H1 (cell line): ENCODE measurements around the gene TC2N. TPM values are rescaled to one million over a fixed set of nuclear protein-coding genes. Genes with fewer than 3 reads are reported as not detected.

Source experiments
- CTCF ChIA-PET: fragments of 300-600 bp; sonication (Branson Sonifier 250); formaldehyde crosslinking; loops from one replicate; lab custom pipeline; 2021; ENCODE audit not compliant: partially characterized antibody; lab: Charles Lee
- POLR2A ChIA-PET: fragments of 300-600 bp; sonication (Branson Sonifier 250); formaldehyde crosslinking; loops from one replicate; lab custom pipeline; 2021; ENCODE audit warnings: inconsistent platforms; ENCODE audit not compliant: partially characterized antibody; lab: Charles Lee
- DNase-seq, 2 experiments: peaks; one replicate each; pipeline versions ENCODE4 v3.0.0 to v3.0.0-alpha.2; 2010 to 2022; ENCODE audit warnings: low spot score in 2 of 2, low read depth in 1 of 2, mixed read lengths in 1 of 2
- FAIRE-seq: peaks from 2 replicates; lab custom pipeline; 2011; peaks lifted over from hg19 to GRCh38; lab: Jason Lieb, UNC
- H2AFZ ChIP-seq: 2 replicates; pipeline ENCODE4 v1.8.1; 2012; ENCODE audit warnings: low read length, inconsistent platforms
- H2AK5ac ChIP-seq: 2 replicates; pipeline ENCODE4 v1.6.1; 2013; ENCODE audit warnings: low read depth, low read length
- H2BK120ac ChIP-seq: replicated peaks from 2 replicates; pipeline ENCODE3; 2013; ENCODE audit warnings: low read depth, low read length, inconsistent platforms
- H2BK12ac ChIP-seq: 2 replicates; pipeline ENCODE4 v1.6.1; 2013; ENCODE audit warnings: low read depth, low read length
- H2BK15ac ChIP-seq: 2 replicates; pipeline ENCODE4 v1.6.1; 2013; ENCODE audit warnings: low read length
- H2BK20ac ChIP-seq: 2 replicates; pipeline ENCODE4 v1.6.1; 2013; ENCODE audit warnings: low read length
- H2BK5ac ChIP-seq: 2 replicates; pipeline ENCODE4 v1.6.1; 2013; ENCODE audit warnings: low read depth, low read length
- H3K14ac ChIP-seq: 2 replicates; pipeline ENCODE4 v1.6.1; 2013; ENCODE audit warnings: inconsistent platforms; ENCODE audit not compliant: insufficient read length
- H3K18ac ChIP-seq: 2 replicates; pipeline ENCODE4 v1.6.1; 2013; ENCODE audit warnings: low read length; ENCODE audit errors: extremely low read depth
- H3K23ac ChIP-seq: 2 replicates; pipeline ENCODE4 v1.6.1; 2013; ENCODE audit warnings: inconsistent platforms; ENCODE audit not compliant: insufficient read length
- H3K23me2 ChIP-seq: 2 replicates; pipeline ENCODE4 v1.6.1; 2013; ENCODE audit warnings: low read depth, low read length
- H3K27ac ChIP-seq: 2 replicates; pipeline ENCODE4 v1.6.1; 2011; ENCODE audit warnings: low read depth, low read length, inconsistent platforms
- H3K27me3 ChIP-seq, 4 experiments: replicated peaks in 1 of 4; 1 replicate in 1 of 4; 2 replicates in 3 of 4; pipeline versions ENCODE4 v1.6.1 to v1.8.1; 2011 to 2013; ENCODE audit warnings: low read length in 3 of 4, mild to moderate bottlenecking in 3 of 4, inconsistent platforms in 2 of 4, mixed read lengths in 2 of 4, moderate library complexity in 1 of 4; ENCODE audit not compliant: control insufficient read depth in 3 of 4, insufficient read depth in 3 of 4; ENCODE audit errors: extremely low read depth in 1 of 4
- H3K36me3 ChIP-seq, 4 experiments: 2 replicates each; pipeline versions ENCODE4 v1.6.1 to v1.8.1; 2011 to 2013; ENCODE audit warnings: mild to moderate bottlenecking in 4 of 4, low read length in 3 of 4, moderate library complexity in 2 of 4, control low read depth in 1 of 4, inconsistent platforms in 1 of 4; ENCODE audit not compliant: insufficient read depth in 4 of 4, control insufficient read depth in 2 of 4
- H3K4ac ChIP-seq: replicated peaks from 2 replicates; pipeline ENCODE3; 2013; ENCODE audit warnings: low read length, low read depth, mixed read lengths, inconsistent platforms; ENCODE audit not compliant: insufficient read length
- H3K4me1 ChIP-seq, 4 experiments: replicated peaks in 1 of 4; 1 replicate in 1 of 4; 2 replicates in 3 of 4; pipeline versions ENCODE4 v1.6.1 to v1.8.1; 2011 to 2013; ENCODE audit warnings: low read length in 3 of 4, inconsistent platforms in 2 of 4, mixed read lengths in 1 of 4; ENCODE audit not compliant: insufficient read depth in 4 of 4, control insufficient read depth in 3 of 4
- H3K4me2 ChIP-seq, 2 experiments: 2 replicates each; pipeline versions ENCODE4 v1.6.1 to v1.8.1; 2011 to 2013; ENCODE audit warnings: low read depth in 2 of 2, low read length in 2 of 2, control low read depth in 1 of 2, inconsistent platforms in 1 of 2, mild to moderate bottlenecking in 1 of 2; ENCODE audit not compliant: insufficient read depth in 1 of 2
- H3K4me3 ChIP-seq, 4 experiments: fragments of 200-600, 300-600 bp in 1 of 4; sonication (generic), shearing (Covaris generic), sonication (Bioruptor Twin) in 1 of 4; 2 replicates each; pipeline versions ENCODE4 v1.5.1 to v1.8.1; 2011 to 2016; ENCODE audit warnings: low read length in 4 of 4, low read depth in 3 of 4, control low read depth in 2 of 4, inconsistent platforms in 2 of 4, mild to moderate bottlenecking in 2 of 4, mixed read lengths in 1 of 4, moderate library complexity in 1 of 4; ENCODE audit not compliant: insufficient read depth in 2 of 4; ENCODE audit errors: extremely low read depth in 1 of 4
- H3K56ac ChIP-seq: replicated peaks from 2 replicates; pipeline ENCODE3; 2013; ENCODE audit warnings: low read depth, mild to moderate bottlenecking, mixed read lengths, low read length, inconsistent platforms; ENCODE audit not compliant: insufficient read length
- H3K79me1 ChIP-seq: 2 replicates; pipeline ENCODE4 v1.6.1; 2013; ENCODE audit warnings: low read depth, low read length, control low read depth
- H3K79me2 ChIP-seq, 2 experiments: 2 replicates each; pipeline versions ENCODE4 v1.6.1 to v1.8.1; 2012 to 2013; ENCODE audit warnings: low read length in 2 of 2, mild to moderate bottlenecking in 2 of 2, inconsistent platforms in 1 of 2; ENCODE audit not compliant: insufficient read depth in 2 of 2, control insufficient read depth in 1 of 2
- H3K9ac ChIP-seq, 4 experiments: replicated peaks in 1 of 4; 1 replicate in 1 of 4; 2 replicates in 3 of 4; pipeline versions ENCODE4 v1.6.1 to v1.8.1; 2011 to 2013; ENCODE audit warnings: low read depth in 3 of 4, low read length in 3 of 4, control low read depth in 2 of 4, mild to moderate bottlenecking in 2 of 4, moderate library complexity in 2 of 4, inconsistent platforms in 1 of 4; ENCODE audit errors: extremely low read depth in 1 of 4
- H3K9me3 ChIP-seq, 2 experiments: 2 replicates each; pipeline versions ENCODE4 v1.6.1 to v1.8.1; 2012 to 2013; ENCODE audit warnings: mild to moderate bottlenecking in 2 of 2, moderate library complexity in 2 of 2, control low read depth in 1 of 2, inconsistent platforms in 1 of 2, low read depth in 1 of 2, low read length in 1 of 2, mixed read lengths in 1 of 2; ENCODE audit not compliant: insufficient read depth in 2 of 2
- H4K20me1 ChIP-seq, 2 experiments: replicated peaks in 1 of 2; 2 replicates each; pipeline versions ENCODE3 to v1.8.1; 2011 to 2013; ENCODE audit warnings: inconsistent platforms in 2 of 2, low read length in 2 of 2, mild to moderate bottlenecking in 1 of 2; ENCODE audit not compliant: insufficient read depth in 2 of 2, control insufficient read depth in 1 of 2
- H4K5ac ChIP-seq: 2 replicates; pipeline ENCODE4 v1.6.1; 2013; ENCODE audit warnings: low read length, low read depth, mixed read lengths, inconsistent platforms; ENCODE audit not compliant: insufficient read length
- H4K8ac ChIP-seq: 2 replicates; pipeline ENCODE4 v1.8.0; 2013; ENCODE audit warnings: mild to moderate bottlenecking, moderate library complexity, low read length, inconsistent platforms; ENCODE audit not compliant: insufficient read depth; ENCODE audit errors: extremely low read depth
- H4K91ac ChIP-seq: replicated peaks from 2 replicates; pipeline ENCODE3; 2013; ENCODE audit warnings: low read length, mixed read lengths, inconsistent platforms; ENCODE audit not compliant: insufficient read length
- BACH1 ChIP-seq: IDR thresholded peaks from 2 replicates; pipeline ENCODE4 v1.6.1; 2012; ENCODE audit warnings: low read length, improper control_type of control experiment
- CHD1 ChIP-seq: IDR thresholded peaks from 2 replicates; pipeline ENCODE4 v1.6.1; 2012; ENCODE audit warnings: low read depth, low read length, improper control_type of control experiment
- CREB1 ChIP-seq: IDR thresholded peaks from 2 replicates; pipeline ENCODE4 v1.6.1; 2012; ENCODE audit warnings: inconsistent platforms
- GABPA ChIP-seq: IDR thresholded peaks from 2 replicates; pipeline ENCODE4 v1.6.1; 2011; ENCODE audit warnings: mild to moderate bottlenecking, low read length, moderate library complexity, borderline replicate concordance; ENCODE audit not compliant: insufficient read depth
- HDAC2 ChIP-seq, 2 experiments: fragments of 300-600 bp in 1 of 2; sonication (generic) in 1 of 2; IDR thresholded peaks; 2 replicates each; pipeline ENCODE4 v1.6.1; 2011 to 2012; ENCODE audit warnings: low read depth in 2 of 2, low read length in 2 of 2, mild to moderate bottlenecking in 2 of 2, moderate library complexity in 2 of 2, borderline replicate concordance in 1 of 2, inconsistent platforms in 1 of 2
- JUN ChIP-seq: IDR thresholded peaks from 2 replicates; pipeline ENCODE4 v1.6.1; 2011; ENCODE audit warnings: low read depth, mild to moderate bottlenecking, improper control_type of control experiment, low read length
- NANOG ChIP-seq: IDR thresholded peaks from 2 replicates; pipeline ENCODE4 v1.6.1; 2011; ENCODE audit warnings: low read length, low read depth, mild to moderate bottlenecking, inconsistent platforms; ENCODE audit not compliant: insufficient read depth, poor library complexity, severe bottlenecking
- TEAD4 ChIP-seq: IDR thresholded peaks from 2 replicates; pipeline ENCODE4 v1.6.1; 2012; ENCODE audit warnings: low read depth, low read length, inconsistent platforms, mixed read lengths
- polyA plus RNA-seq, 7 experiments: library from polyadenylated mRNA; depleted of rRNA in 3 of 7; stranded (reverse) in 5 of 7; unstranded in 2 of 7; fragments of >200 nt in 5 of 7; fragments of 200-250 nt in 2 of 7; gene quantifications; 1 replicate in 5 of 7; 2 replicates in 1 of 7; 4 replicates in 1 of 7; pipeline versions ENCODE4 v1.2.1 to v1.2.3, GENCODE V29; 2011 to 2013; ENCODE audit warnings: missing spikeins in 2 of 7, mixed read lengths in 2 of 7
- total RNA-seq: library from RNA; stranded (reverse); fragmentation: NEBNext Ultra II Directional; extraction: Animal tissue kit (Norgen Biotek cat#: 25700); gene quantifications from 2 replicates; pipeline ENCODE4 v1.2.1, GENCODE V29; 2021

TC2N gene
- total and polyA plus RNA-seq, 2 of the 8 experiments (the other 6 are each of a cell fraction or from before 2014, with no cell fraction given): 9.7 to 36.2 TPM

DNA sequence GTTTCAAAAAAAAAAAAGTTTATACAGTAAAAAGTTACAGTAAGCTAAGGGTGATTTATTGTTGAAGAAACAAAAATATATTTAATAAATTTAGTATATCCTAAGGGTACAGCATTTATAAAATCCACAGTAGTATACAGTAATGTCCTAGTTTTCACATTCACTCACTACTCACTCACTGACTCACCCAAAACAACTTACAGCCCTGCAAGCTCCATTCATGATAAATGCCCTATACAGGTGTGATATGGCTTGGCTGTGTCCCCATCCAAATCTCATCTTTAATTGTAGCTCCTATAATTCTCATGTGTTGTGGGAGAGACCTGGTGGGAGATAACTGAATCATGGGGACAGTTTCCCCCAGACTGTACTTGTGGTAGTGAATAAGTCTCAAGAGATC, 61.7 kb downstream of the TC2N start:
- ChIA-PET CTCF (interaction anchor here (0.6 kb wide), 1 partner anchor 277 kb away, joined by 3 read pairs; no protein-coding TSS in a partner anchor), POLR2A (no interaction called here)
- Histone ChIP-seq H2BK120ac (no peak overlapping the region), H3K27ac (no peak overlapping the region), H2AK5ac (no peak overlapping the region), H3K4me3 (no peak overlapping the region), H4K8ac (no peak overlapping the region), H3K79me2 (no peaks in the 10 kb centered on the region), H3K56ac (no peak overlapping the region), H2BK20ac (no peak overlapping the region), H2BK5ac (no peak overlapping the region), H2AFZ (no peak overlapping the region), H3K79me1 (no peaks in the 10 kb centered on the region), H3K4me1 (no peaks in the 10 kb centered on the region), H2BK12ac (no peak overlapping the region), H3K36me3 (peaks cover 0 to 33% (median 6%) of the 10 kb centered on the region in 4 experiments; a peak in 5 of 8 replicates), H3K4ac (no peak overlapping the region), H2BK15ac (no peak overlapping the region), H3K23ac (no peak overlapping the region), H3K23me2 (no peaks in the 10 kb centered on the region), H3K9me3 (peaks cover 17 to 24% of the 10 kb centered on the region in 2 experiments), H4K20me1 (no peaks in the 10 kb centered on the region), H4K5ac (no peak overlapping the region), H3K4me2 (no peak overlapping the region), H3K27me3 (no peaks in the 10 kb centered on the region), H3K14ac (no peak overlapping the region), H3K18ac (no peak overlapping the region), H4K91ac (no peak overlapping the region), H3K9ac (no peak overlapping the region)
- FAIRE-seq (no peak), DNase-seq (no peak)
- TF ChIP-seq JUN (no peak), TEAD4 (no peak), NANOG (no peak), GABPA (no peak), BACH1 (no peak), HDAC2 (IDR thresholded peaks at IDR 0.05; ENCODE audit: borderline replicate concordance in 1 of 2, low read depth in 2 of 2, low read length in 2 of 2) (no peak), CHD1 (no peak), CREB1 (no peak)
